Naive thymus-derived CD8-positive, alpha-beta T cell (primary cell): ENCODE data around the gene FLNB. TPM values are rescaled to one million over a fixed set of nuclear protein-coding genes. Genes with fewer than 3 reads are reported as not detected.

Experiments used
- ATAC-seq, 2 donors: fragments of 150-1000 bp; cut with Tn5 transposase in 1 of 2; sonication (Bioruptor Pico), chemical (Tn5 transposase) in 1 of 2; 1 replicate in 1 of 2; 2 replicates in 1 of 2; pipeline ENCODE4 v1.10.0; 2021; ENCODE audit warnings: mild to moderate bottlenecking in 2 of 2, moderate library complexity in 2 of 2
- POLR2A ChIA-PET: fragments of 350-600 bp; sonication (Branson Sonifier 250); formaldehyde crosslinking; loops from one replicate; lab custom pipeline; 2021; ENCODE audit warnings: antibody characterized with exemption; lab: Charles Lee
- DNase-seq, 10 donors: peaks; one replicate each; pipeline versions ENCODE4 v3.0.0 to v3.0.0-alpha.2; 2020 to 2022
- H3K27ac Mint-ChIP-seq, 10 donors: one replicate each; pipeline ENCODE4 v1.8.0; 2020 to 2022; ENCODE audit warnings: mild to moderate bottlenecking in 10 of 10, mixed read lengths in 10 of 10, moderate library complexity in 4 of 10, inconsistent platforms in 1 of 10
- H3K27me3 Mint-ChIP-seq, 5 donors: one replicate each; pipeline ENCODE4 v1.8.0; 2021 to 2022; ENCODE audit warnings: mixed read lengths in 5 of 5
- H3K36me3 Mint-ChIP-seq, 3 donors: one replicate each; pipeline ENCODE4 v1.8.0; 2020 to 2022; ENCODE audit warnings: mixed read lengths in 3 of 3, mild to moderate bottlenecking in 2 of 3, inconsistent platforms in 1 of 3
- H3K4me1 Mint-ChIP-seq, 4 donors: one replicate each; pipeline ENCODE4 v1.8.0; 2021 to 2022; ENCODE audit warnings: mixed read lengths in 4 of 4
- H3K4me3 Mint-ChIP-seq, 10 donors: one replicate each; pipeline ENCODE4 v1.8.0; 2020 to 2022; ENCODE audit warnings: mild to moderate bottlenecking in 10 of 10, mixed read lengths in 10 of 10, moderate library complexity in 6 of 10, inconsistent platforms in 1 of 10
- H3K9me3 Mint-ChIP-seq, 9 donors: one replicate each; pipeline ENCODE4 v1.8.0; 2020 to 2022; ENCODE audit warnings: mixed read lengths in 9 of 9, mild to moderate bottlenecking in 3 of 9, inconsistent platforms in 1 of 9, moderate library complexity in 1 of 9
- polyA plus RNA-seq, 3 donors: library from polyadenylated mRNA; unstranded; fragments of 300-500 nt; fragmentation: Illumina TruSeq; gene quantifications; one replicate each; pipeline ENCODE4 v1.2.3, GENCODE V29; 2021
- total RNA-seq, 8 experiments: library from RNA in 2 of 8; stranded (reverse) in 2 of 8; gene quantifications; one replicate each; pipeline ENCODE4 v1.2.3 and lab custom pipeline; 2021 to 2026

FLNB gene
- total and polyA plus RNA-seq, 5 experiments from 2014 or later = 11.8 to 76.7 (median 32.2) TPM

GRCh38 chr3:58026598-58026997 is 18.4 kb downstream of the FLNB start:
- Mint-ChIP-seq H3K27me3 (no peaks in the 10 kb centered on the region), H3K27ac (peak overlapping the region in 3 of 10 donors; percentile 17 to 75 (median 53)), H3K9me3 (no peaks in the 10 kb centered on the region), H3K36me3 (peaks cover 0 to 7% (median 2%) of the 10 kb centered on the region in 3 donors), H3K4me1 (peaks cover 25 to 61% (median 48%) of the 10 kb centered on the region in 4 donors), H3K4me3 (no peak overlapping the region)
- POLR2A ChIA-PET = no interaction called here
- ATAC-seq (no peak), DNase-seq (no peak)

GRCh38 chr3:58027704-58028317 is 19.6 kb downstream of the FLNB start:
- no peak for ATAC-seq

GRCh38 chr3:58028902-58029301 is 20.7 kb downstream of the FLNB start:
- H3K4me1 Mint-ChIP-seq = peaks cover 23 to 64% (median 52%) of the 10 kb centered on the region in 4 donors
- no peaks in the 10 kb centered on the region for H3K27me3 Mint-ChIP-seq
- H3K27ac Mint-ChIP-seq = peak overlapping the region in 2 of 10 donors; percentile 37 to 61
- POLR2A ChIA-PET = no interaction called here
- ATAC-seq (no peak), DNase-seq (no peak)
- H3K36me3 Mint-ChIP-seq = peaks cover 0 to 8% (median 2%) of the 10 kb centered on the region in 3 donors
- H3K9me3 Mint-ChIP-seq = no peaks in the 10 kb centered on the region
- H3K4me3 Mint-ChIP-seq = no peak overlapping the region

More at GRCh38 chr3:58027704-58028317, 19.6 kb downstream of the FLNB start:
- DNase-seq = no peak
- Mint-ChIP-seq H3K27ac (peak overlapping the region in 8 of 10 donors; percentile 0 to 35 (median 10)), H3K4me3 (no peak overlapping the region), H3K36me3 (peaks cover 0 to 7% (median 2%) of the 10 kb centered on the region in 3 donors), H3K27me3 (no peaks in the 10 kb centered on the region), H3K9me3 (no peaks in the 10 kb centered on the region), H3K4me1 (peaks cover 20 to 60% (median 49%) of the 10 kb centered on the region in 4 donors)
- POLR2A ChIA-PET = no interaction called here

GRCh38 chr3:58029842-58030584 is 21.8 kb downstream of the FLNB start:
- DNase-seq = no peak
- no peaks in the 10 kb centered on the region for H3K9me3 Mint-ChIP-seq
- H3K4me1 Mint-ChIP-seq = peaks cover 25 to 68% (median 59%) of the 10 kb centered on the region in 4 donors
- no peak for ATAC-seq
- H3K27ac Mint-ChIP-seq = peak overlapping the region in 7 of 10 donors; percentile 3 to 75 (median 61)
- H3K36me3 Mint-ChIP-seq = peaks cover 0 to 8% (median 5%) of the 10 kb centered on the region in 3 donors
- POLR2A ChIA-PET = interaction anchor here (0.5 to 1.1 kb wide), 3 partner anchors 14 to 88 kb away, joined by 3 read pairs; no protein-coding TSS in a partner anchor
- no peak overlapping the region for H3K4me3 Mint-ChIP-seq
- H3K27me3 Mint-ChIP-seq = no peaks in the 10 kb centered on the region

GRCh38 chr3:58032186-58032585 is 24.0 kb downstream of the FLNB start:
- Mint-ChIP-seq H3K9me3 (no peaks in the 10 kb centered on the region), H3K4me3 (no peak overlapping the region), H3K4me1 (peaks cover 28 to 71% (median 65%) of the 10 kb centered on the region in 4 donors), H3K27me3 (no peaks in the 10 kb centered on the region), H3K27ac (peak overlapping the region in 9 of 10 donors; percentile 4 to 99 (median 80)), H3K36me3 (peaks cover 0 to 13% (median 5%) of the 10 kb centered on the region in 3 donors)
- POLR2A ChIA-PET = no interaction called here
- DNase-seq (no peak), ATAC-seq (no peak)

GRCh38 chr3:58034738-58035523 is 26.7 kb downstream of the FLNB start:
- ATAC-seq (peak; percentile 94 to 97), DNase-seq (peak in 8 of 10 donors; percentile 57 to 90 (median 70))
- Mint-ChIP-seq H3K27ac (peak overlapping the region; percentile 75 to 99 (median 98)), H3K9me3 (no peaks in the 10 kb centered on the region), H3K4me3 (peak overlapping the region; percentile 45 to 85 (median 73)), H3K27me3 (no peaks in the 10 kb centered on the region), H3K36me3 (peaks cover 0 to 13% (median 4%) of the 10 kb centered on the region in 3 donors), H3K4me1 (peaks cover 26 to 77% (median 72%) of the 10 kb centered on the region in 4 donors)
- POLR2A ChIA-PET = interaction anchor here (1.0 to 1.5 kb wide), 4 partner anchors 22 to 84 kb away, joined by 3 to 8 read pairs (median 4); no protein-coding TSS in a partner anchor

- DNase-seq = no peak
- Mint-ChIP-seq H3K9me3 (no peaks in the 10 kb centered on the region), H3K4me1 (peaks cover 25 to 79% (median 74%) of the 10 kb centered on the region in 4 donors), H3K4me3 (peak overlapping the region; percentile 45 to 85 (median 73)), H3K27ac (peak overlapping the region; percentile 75 to 99 (median 98)), H3K36me3 (peaks cover 0 to 13% (median 3%) of the 10 kb centered on the region in 3 donors), H3K27me3 (no peaks in the 10 kb centered on the region)
- no peak for ATAC-seq
- POLR2A ChIA-PET = interaction anchor here (1.0 to 1.5 kb wide), 3 partner anchors 25 to 83 kb away, joined by 3 to 8 read pairs (median 4); no protein-coding TSS in a partner anchor
Observed at GRCh38 chr3:58035524-58036255, 27.5 kb downstream of the FLNB start.

GRCh38 chr3:58036293-58037032 is 28.2 kb downstream of the FLNB start:
- DNase-seq (no peak), ATAC-seq (no peak)
- Mint-ChIP-seq H3K9me3 (no peaks in the 10 kb centered on the region), H3K4me3 (peak overlapping the region in 5 of 10 donors; percentile 8 to 85 (median 32)), H3K36me3 (peaks cover 0 to 13% (median 3%) of the 10 kb centered on the region in 3 donors), H3K4me1 (peaks cover 27 to 87% (median 81%) of the 10 kb centered on the region in 4 donors), H3K27ac (peak overlapping the region in 9 of 10 donors; percentile 75 to 99 (median 98)), H3K27me3 (no peaks in the 10 kb centered on the region)
- POLR2A ChIA-PET = no interaction called here

- Mint-ChIP-seq H3K9me3 (no peaks in the 10 kb centered on the region), H3K27me3 (no peaks in the 10 kb centered on the region), H3K36me3 (peaks cover 0 to 13% (median 3%) of the 10 kb centered on the region in 3 donors), H3K4me1 (peaks cover 33 to 92% (median 86%) of the 10 kb centered on the region in 4 donors), H3K4me3 (peak overlapping the region in 7 of 10 donors; percentile 19 to 65 (median 45)), H3K27ac (peak overlapping the region in 9 of 10 donors; percentile 47 to 99 (median 88))
- ATAC-seq (no peak), DNase-seq (no peak)
- POLR2A ChIA-PET = interaction anchor here (0.7 to 1.4 kb wide), 2 partner anchors 27 to 46 kb away, joined by 3 to 6 read pairs; no protein-coding TSS in a partner anchor
Observed at GRCh38 chr3:58037141-58037910, 29.1 kb downstream of the FLNB start.

- POLR2A ChIA-PET = interaction anchor here (0.7 to 1.4 kb wide), 2 partner anchors 28 to 83 kb away, joined by 3 to 6 read pairs; no protein-coding TSS in a partner anchor
Observed at GRCh38 chr3:58038675-58039292, 30.6 kb downstream of the FLNB start.

More at GRCh38 chr3:58038675-58039292, 30.6 kb downstream of the FLNB start:
- Mint-ChIP-seq H3K36me3 (peaks cover 0 to 11% (median 3%) of the 10 kb centered on the region in 3 donors), H3K4me3 (peak overlapping the region in 1 of 10 donors; percentile 36), H3K27ac (peak overlapping the region in 5 of 10 donors; percentile 35 to 88 (median 59)), H3K9me3 (no peaks in the 10 kb centered on the region), H3K27me3 (no peaks in the 10 kb centered on the region), H3K4me1 (peaks cover 36 to 94% (median 90%) of the 10 kb centered on the region in 4 donors)
- DNase-seq (no peak), ATAC-seq (no peak)
